ENCODE results near the gene KDM6A.
"Not testable (repeated sequence)": the region's sequence is repeated elsewhere in the genome, so short reads cannot be mapped to it uniquely, and the experiment has no call there.

The KDM6A gene

GRCh38 chrX:44872821-44873414, at the start of gene KDM6A:
Gene KDM6A (plus strand): TSS chrX:44873188. CDS start chrX:44873552, 364 bp downstream.
- H3K27ac Mint-ChIP-seq: peak within 1 kb of the TSS; percentile 78
- H3K27me3 Mint-ChIP-seq: no peaks in the 10 kb centered on the region
- peaks cover 6% of the 10 kb centered on the region for H3K4me1 Mint-ChIP-seq
- H3K36me3 Mint-ChIP-seq: no peaks in the 10 kb centered on the region
- H3K9me3 Mint-ChIP-seq: no peaks in the 10 kb centered on the region
- peak within 1 kb of the TSS; percentile 88 for H3K4me3 Mint-ChIP-seq
- ATAC-seq: peak; percentile 97

DNA sequence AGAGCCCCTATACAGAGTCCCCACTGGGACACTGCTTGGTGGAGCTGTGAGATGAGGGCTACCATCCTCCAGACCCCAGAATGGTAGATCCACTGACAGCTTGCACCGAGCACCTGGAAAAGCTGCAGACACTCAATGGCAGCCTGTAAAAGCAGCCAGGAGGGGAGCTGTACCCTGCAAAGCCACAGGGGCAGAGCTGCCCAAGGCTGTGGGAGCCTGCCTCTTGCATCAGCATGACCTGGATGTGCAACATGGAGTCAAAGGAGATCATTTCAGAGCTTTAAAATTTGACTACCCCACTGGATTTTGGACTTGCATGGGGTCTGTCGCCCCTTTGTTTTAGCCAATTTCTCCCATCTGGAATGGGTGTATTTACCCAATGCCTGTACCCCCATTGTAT, 49.8 kb upstream of the KDM6A start:
- not testable (repeated sequence) for H3K4me3 Mint-ChIP-seq, H3K27me3 Mint-ChIP-seq, H3K27ac Mint-ChIP-seq

GRCh38 chrX:44828008-44828605, 44.9 kb upstream of the KDM6A start:
- ATAC-seq: no peak
- Mint-ChIP-seq H3K36me3 (no peaks in the 10 kb centered on the region), H3K9me3 (no peaks in the 10 kb centered on the region), H3K4me3 (no peak overlapping the region), H3K4me1 (no peaks in the 10 kb centered on the region), H3K27me3 (no peaks in the 10 kb centered on the region), H3K27ac (no peak overlapping the region)

More for the DNA sequence above, 49.8 kb upstream of the KDM6A start:
- ATAC-seq, H3K4me1 Mint-ChIP-seq, H3K9me3 Mint-ChIP-seq, H3K36me3 Mint-ChIP-seq: not testable (repeated sequence)

- Mint-ChIP-seq H3K27me3 (no peaks in the 10 kb centered on the region), H3K4me3 (no peak overlapping the region)
These were observed 43.2 kb upstream of the KDM6A start for GRCh38 chrX:44829832-44830231.

GRCh38 chrX:44842550-44843317, 30.3 kb upstream of the KDM6A start:
- H3K36me3 Mint-ChIP-seq: no peaks in the 10 kb centered on the region
- H3K27ac Mint-ChIP-seq: no peak overlapping the region
- H3K9me3 Mint-ChIP-seq: no peaks in the 10 kb centered on the region
- no peak for ATAC-seq
- H3K4me1 Mint-ChIP-seq: no peaks in the 10 kb centered on the region
- no peaks in the 10 kb centered on the region for H3K27me3 Mint-ChIP-seq
- H3K4me3 Mint-ChIP-seq: no peak overlapping the region

More at GRCh38 chrX:44829832-44830231, 43.2 kb upstream of the KDM6A start:
- no peaks in the 10 kb centered on the region for H3K4me1 Mint-ChIP-seq
- H3K27ac Mint-ChIP-seq: no peak overlapping the region
- no peaks in the 10 kb centered on the region for H3K36me3 Mint-ChIP-seq
- H3K9me3 Mint-ChIP-seq: no peaks in the 10 kb centered on the region
- ATAC-seq: no peak

DNA sequence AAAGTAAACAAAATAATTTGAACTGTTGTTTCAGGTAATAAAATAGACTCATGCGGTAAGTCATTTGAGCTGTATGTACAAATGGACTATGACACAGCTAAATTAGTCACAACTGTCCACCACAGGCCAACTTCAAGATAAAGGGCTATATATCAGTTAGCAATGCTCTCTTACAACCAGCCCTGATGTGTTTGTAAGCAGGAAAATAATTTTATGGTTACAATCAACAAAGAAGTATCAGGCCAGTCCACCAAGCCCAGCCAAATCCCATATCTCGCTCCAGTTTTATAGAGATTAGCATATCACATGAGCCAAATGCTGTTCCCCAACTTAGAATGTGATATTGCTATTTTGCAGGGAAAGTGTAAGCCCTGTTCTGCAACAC, 29.7 kb upstream of the KDM6A start:
- Mint-ChIP-seq H3K9me3 (no peaks in the 10 kb centered on the region), H3K27me3 (no peaks in the 10 kb centered on the region), H3K36me3 (no peaks in the 10 kb centered on the region), H3K4me1 (no peaks in the 10 kb centered on the region), H3K27ac (no peak overlapping the region), H3K4me3 (no peak overlapping the region)
- ATAC-seq: no peak

- H3K36me3 Mint-ChIP-seq: no peaks in the 10 kb centered on the region
- no peaks in the 10 kb centered on the region for H3K4me1 Mint-ChIP-seq
- H3K27ac Mint-ChIP-seq: no peak within 1 kb of the TSS
- no peaks in the 10 kb centered on the region for H3K27me3 Mint-ChIP-seq
- no peaks in the 10 kb centered on the region for H3K9me3 Mint-ChIP-seq
- H3K4me3 Mint-ChIP-seq: no peak within 1 kb of the TSS
- ATAC-seq: no peak
These were observed 29.2 kb upstream of the KDM6A start, which contains the start of gene DUSP21 for GRCh38 chrX:44843753-44844152. Gene DUSP21 (plus strand): TSS chrX:44844021. CDS start chrX:44844133, 112 bp downstream.

GRCh38 chrX:44844204-44844603, 28.8 kb upstream of the KDM6A start:
- Mint-ChIP-seq H3K4me3 (no peak overlapping the region), H3K27ac (no peak overlapping the region), H3K4me1 (no peaks in the 10 kb centered on the region), H3K27me3 (no peaks in the 10 kb centered on the region), H3K36me3 (no peaks in the 10 kb centered on the region), H3K9me3 (no peaks in the 10 kb centered on the region)
- ATAC-seq: no peak

DNA sequence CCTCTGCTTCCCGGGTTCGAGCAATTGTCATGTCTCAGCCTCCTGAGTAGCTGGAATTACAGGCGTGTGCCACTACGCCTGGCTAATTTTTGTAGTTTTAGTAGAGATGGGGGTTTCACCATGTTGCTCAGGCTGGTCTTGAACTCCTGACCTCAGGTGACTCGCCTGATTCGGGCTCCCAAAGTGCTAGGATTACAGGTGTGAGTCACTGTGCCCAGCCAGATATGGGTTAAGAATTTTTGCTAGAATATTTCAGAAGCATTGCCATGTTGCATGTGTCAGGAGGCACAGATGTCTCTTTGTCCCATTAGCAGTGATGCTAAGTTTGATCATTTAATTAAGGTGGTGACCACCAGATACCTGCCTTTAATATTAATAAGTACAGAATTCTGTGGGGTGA, 22.1 kb upstream of the KDM6A start:
- not testable (repeated sequence) for H3K36me3 Mint-ChIP-seq, H3K27me3 Mint-ChIP-seq, H3K4me3 Mint-ChIP-seq, H3K4me1 Mint-ChIP-seq, H3K27ac Mint-ChIP-seq, H3K9me3 Mint-ChIP-seq, ATAC-seq

GRCh38 chrX:44871114-44871645, 1.8 kb upstream of the KDM6A start:
- peaks cover 6% of the 10 kb centered on the region for H3K4me1 Mint-ChIP-seq
- no peaks in the 10 kb centered on the region for H3K36me3 Mint-ChIP-seq
- H3K27ac Mint-ChIP-seq: no peak overlapping the region
- peak overlapping the region; percentile 55 for H3K4me3 Mint-ChIP-seq
- no peaks in the 10 kb centered on the region for H3K27me3 Mint-ChIP-seq
- ATAC-seq: no peak
- no peaks in the 10 kb centered on the region for H3K9me3 Mint-ChIP-seq

- H3K27me3 Mint-ChIP-seq: no peaks in the 10 kb centered on the region
- no peaks in the 10 kb centered on the region for H3K36me3 Mint-ChIP-seq
These were observed 812 bp upstream of the KDM6A start for GRCh38 chrX:44871931-44872820.

GRCh38 chrX:44873415-44874276, 658 bp downstream of the KDM6A start:
- no peaks in the 10 kb centered on the region for H3K9me3 Mint-ChIP-seq
- no peaks in the 10 kb centered on the region for H3K36me3 Mint-ChIP-seq
- H3K27me3 Mint-ChIP-seq: no peaks in the 10 kb centered on the region
- H3K4me3 Mint-ChIP-seq: peak overlapping the region; percentile 88
- peaks cover 6% of the 10 kb centered on the region for H3K4me1 Mint-ChIP-seq
- peak overlapping the region; percentile 78 for H3K27ac Mint-ChIP-seq
- peak; percentile 3 for ATAC-seq

More at GRCh38 chrX:44871931-44872820, 812 bp upstream of the KDM6A start:
- peak overlapping the region; percentile 78 for H3K27ac Mint-ChIP-seq
- H3K4me1 Mint-ChIP-seq: peaks cover 6% of the 10 kb centered on the region
- ATAC-seq: peak; percentile 60
- H3K9me3 Mint-ChIP-seq: no peaks in the 10 kb centered on the region
- H3K4me3 Mint-ChIP-seq: peak overlapping the region; percentile 88

GRCh38 chrX:44874420-44875184, 1.6 kb downstream of the KDM6A start:
- H3K9me3 Mint-ChIP-seq: no peaks in the 10 kb centered on the region
- peak overlapping the region; percentile 78 for H3K27ac Mint-ChIP-seq
- H3K27me3 Mint-ChIP-seq: no peaks in the 10 kb centered on the region
- H3K4me1 Mint-ChIP-seq: peaks cover 6% of the 10 kb centered on the region
- no peaks in the 10 kb centered on the region for H3K36me3 Mint-ChIP-seq
- peak overlapping the region; percentile 88 for H3K4me3 Mint-ChIP-seq
- no peak for ATAC-seq

DNA sequence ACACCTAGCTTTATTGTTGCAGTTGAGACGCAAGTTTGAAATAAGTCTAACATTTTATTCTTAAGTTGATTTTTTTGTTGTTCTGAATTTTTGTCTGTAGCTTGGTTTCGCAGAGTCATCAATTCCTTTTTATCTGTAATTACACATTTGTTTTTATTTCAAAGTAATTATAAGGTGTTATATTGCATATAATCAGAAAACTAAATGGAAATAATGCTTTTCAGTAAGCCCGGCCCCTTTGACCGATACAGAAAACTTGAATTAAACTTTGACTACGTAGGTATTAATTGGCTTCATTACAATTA, 2.1 kb downstream of the KDM6A start:
- Mint-ChIP-seq H3K27me3 (no peaks in the 10 kb centered on the region), H3K4me3 (peak overlapping the region; percentile 88), H3K4me1 (peaks cover 6% of the 10 kb centered on the region), H3K9me3 (no peaks in the 10 kb centered on the region), H3K36me3 (no peaks in the 10 kb centered on the region), H3K27ac (peak overlapping the region; percentile 78)
- ATAC-seq: no peak

Data from stimulated activated memory B cell treated with anti-CD40 and anti-IgM and Interleukin-4, amounts not matched to agents 10 μg/mL and 1 μg/mL and 100 μg/mL, for 72 hours (primary cell).